Measurements from ENCODE around the gene THSD4. TPM values are rescaled to one million over a fixed set of nuclear protein-coding genes. Genes with fewer than 3 reads are reported as not detected.

The THSD4 gene
- total RNA-seq, 6 donors from 2014 or later = 16.8 to 39.7 (median 21.7) TPM

- H3K36me3 ChIP-seq = no peaks in the 10 kb centered on the region
- no peaks in the 10 kb centered on the region for H3K27me3 ChIP-seq
- H3K4me1 ChIP-seq = peaks cover 12 to 18% (median 15%) of the 10 kb centered on the region in 4 donors
- H3K27ac ChIP-seq = no peak overlapping the region
- ATAC-seq (ENCODE audit: low FRiP score in 2 of 2) (no peak), DNase-seq (no peak)
- 75 to 85% methylated on average over 2 of the region's 2 CpGs for WGBS, 2 donors
- H3K4me3 ChIP-seq = no peak overlapping the region
- no peaks in the 10 kb centered on the region for H3K9me3 ChIP-seq
- TF ChIP-seq EP300 (IDR thresholded peaks at IDR 0.05) (no peak), CTCF (IDR thresholded peaks at IDR 0.05) (no peak), POLR2AphosphoS5 (IDR thresholded peaks at IDR 0.05) (no peak), POLR2A (IDR thresholded peaks at IDR 0.05) (no peak)
Observed at GRCh38 chr15:71223516-71223915, 108.2 kb downstream of the THSD4 start.

GRCh38 chr15:71224024-71224423, 108.8 kb downstream of the THSD4 start:
- H3K27ac ChIP-seq = no peak overlapping the region
- no peaks in the 10 kb centered on the region for H3K27me3 ChIP-seq
- no peak for ATAC-seq (ENCODE audit: low FRiP score in 2 of 2)
- H3K36me3 ChIP-seq = no peaks in the 10 kb centered on the region
- TF ChIP-seq POLR2A (IDR thresholded peaks at IDR 0.05) (no peak), CTCF (IDR thresholded peaks at IDR 0.05) (no peak), EP300 (IDR thresholded peaks at IDR 0.05) (no peak), POLR2AphosphoS5 (IDR thresholded peaks at IDR 0.05) (no peak)
- no peak for DNase-seq
- WGBS, 2 donors = 84 to 88% methylated on average over 4 of the region's 4 CpGs
- H3K4me3 ChIP-seq = no peak overlapping the region
- H3K4me1 ChIP-seq = peaks cover 9 to 13% (median 10%) of the 10 kb centered on the region in 4 donors
- no peaks in the 10 kb centered on the region for H3K9me3 ChIP-seq

- Histone ChIP-seq H3K9me3 (no peaks in the 10 kb centered on the region), H3K27ac (no peak overlapping the region), H3K4me3 (no peak overlapping the region), H3K4me1 (no peaks in the 10 kb centered on the region), H3K27me3 (no peaks in the 10 kb centered on the region), H3K36me3 (no peaks in the 10 kb centered on the region)
- DNase-seq (no peak), ATAC-seq (ENCODE audit: low FRiP score in 2 of 2) (no peak)
- 92 to 97% methylated on average over 2 of the region's 2 CpGs for WGBS, 2 donors
- TF ChIP-seq CTCF (IDR thresholded peaks at IDR 0.05) (no peak), EP300 (IDR thresholded peaks at IDR 0.05) (no peak), POLR2A (IDR thresholded peaks at IDR 0.05) (no peak), POLR2AphosphoS5 (IDR thresholded peaks at IDR 0.05) (no peak)
Observed at GRCh38 chr15:71225851-71226250, 110.6 kb downstream of the THSD4 start.

GRCh38 chr15:71226536-71227455, 111.5 kb downstream of the THSD4 start:
- H3K27me3 ChIP-seq = no peaks in the 10 kb centered on the region
- H3K9me3 ChIP-seq = no peaks in the 10 kb centered on the region
- WGBS, 2 donors = 77 to 78% methylated on average over 15 of the region's 15 CpGs
- H3K4me3 ChIP-seq = no peak overlapping the region
- H3K4me1 ChIP-seq = no peaks in the 10 kb centered on the region
- ATAC-seq (ENCODE audit: low FRiP score in 2 of 2) (no peak), DNase-seq (no peak)
- no peak overlapping the region for H3K27ac ChIP-seq
- H3K36me3 ChIP-seq = no peaks in the 10 kb centered on the region
- TF ChIP-seq POLR2AphosphoS5 (IDR thresholded peaks at IDR 0.05) = no peak
- TF ChIP-seq POLR2A (IDR thresholded peaks at IDR 0.05) = no peak
- TF ChIP-seq CTCF (IDR thresholded peaks at IDR 0.05) = no peak
- no peak for TF ChIP-seq EP300 (IDR thresholded peaks at IDR 0.05)

All from upper lobe of left lung (tissue), 6 donors.